ENCODE results near the gene CSTPP1.

DNA sequence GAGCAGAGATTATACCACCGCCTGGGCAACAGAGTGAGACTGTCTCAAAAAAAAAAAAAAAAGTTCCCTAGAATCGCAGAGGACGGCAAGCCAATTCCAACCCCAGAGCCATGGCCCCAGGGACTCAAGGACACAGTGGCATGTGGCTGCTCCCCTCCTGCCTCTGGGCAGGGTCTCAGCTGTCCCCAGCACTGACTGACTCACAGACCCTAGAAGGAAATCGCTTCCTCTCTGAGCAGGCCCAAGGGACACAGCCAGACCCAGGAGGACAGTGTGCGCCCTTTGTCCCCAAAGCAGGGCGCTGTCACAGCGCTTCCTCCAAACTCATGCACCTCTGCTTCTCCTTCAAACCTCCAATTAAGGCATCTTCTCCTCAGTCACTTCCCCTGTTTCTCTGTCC is 247.4 kb downstream of the CSTPP1 start:
- TF ChIP-seq, protein P1, sequence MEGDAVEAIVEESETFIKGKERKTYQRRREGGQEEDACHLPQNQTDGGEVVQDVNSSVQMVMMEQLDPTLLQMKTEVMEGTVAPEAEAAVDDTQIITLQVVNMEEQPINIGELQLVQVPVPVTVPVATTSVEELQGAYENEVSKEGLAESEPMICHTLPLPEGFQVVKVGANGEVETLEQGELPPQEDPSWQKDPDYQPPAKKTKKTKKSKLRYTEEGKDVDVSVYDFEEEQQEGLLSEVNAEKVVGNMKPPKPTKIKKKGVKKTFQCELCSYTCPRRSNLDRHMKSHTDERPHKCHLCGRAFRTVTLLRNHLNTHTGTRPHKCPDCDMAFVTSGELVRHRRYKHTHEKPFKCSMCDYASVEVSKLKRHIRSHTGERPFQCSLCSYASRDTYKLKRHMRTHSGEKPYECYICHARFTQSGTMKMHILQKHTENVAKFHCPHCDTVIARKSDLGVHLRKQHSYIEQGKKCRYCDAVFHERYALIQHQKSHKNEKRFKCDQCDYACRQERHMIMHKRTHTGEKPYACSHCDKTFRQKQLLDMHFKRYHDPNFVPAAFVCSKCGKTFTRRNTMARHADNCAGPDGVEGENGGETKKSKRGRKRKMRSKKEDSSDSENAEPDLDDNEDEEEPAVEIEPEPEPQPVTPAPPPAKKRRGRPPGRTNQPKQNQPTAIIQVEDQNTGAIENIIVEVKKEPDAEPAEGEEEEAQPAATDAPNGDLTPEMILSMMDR (IDR thresholded peaks at IDR 0.05; ENCODE audit: insufficient read depth, low read length, poor library complexity, severe bottlenecking), result no peak
- TF ChIP-seq EZH2phosphoT487 (conservative IDR thresholded peaks at IDR 0.05; ENCODE audit: low read length), result no peak
